ENCODE measurements around the gene EPHX1.

EPHX1 gene

DNA sequence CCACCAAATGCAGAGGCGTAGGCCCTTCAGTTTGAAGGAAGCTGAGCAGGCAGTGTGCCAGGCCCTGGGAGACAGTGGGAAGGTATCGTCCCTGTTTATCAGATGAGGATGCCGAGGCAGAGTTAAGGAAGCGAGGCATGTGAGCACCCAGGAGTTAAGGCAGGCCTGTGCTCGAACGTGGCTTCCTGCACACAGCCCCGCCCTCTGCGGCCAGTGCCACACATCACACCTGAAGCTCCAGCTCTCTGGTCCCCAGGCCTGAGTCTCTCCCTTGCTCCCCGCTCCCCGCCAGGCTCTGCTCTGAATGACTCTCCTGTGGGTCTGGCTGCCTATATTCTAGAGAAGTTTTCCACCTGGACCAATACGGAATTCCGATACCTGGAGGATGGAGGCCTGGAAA is 32.1 kb downstream of the EPHX1 start:
- DNase-seq (ENCODE audit: low spot score in 2 of 2) (no peak), ATAC-seq (peak; percentile 63)
- Mint-ChIP-seq H3K36me3 (peaks cover 31% of the 10 kb centered on the region), H3K4me3 (no peak overlapping the region), H3K4me1 (peaks cover 19% of the 10 kb centered on the region), H3K9me3 (no peaks in the 10 kb centered on the region), H3K27ac (peak overlapping the region; percentile 79)

DNA sequence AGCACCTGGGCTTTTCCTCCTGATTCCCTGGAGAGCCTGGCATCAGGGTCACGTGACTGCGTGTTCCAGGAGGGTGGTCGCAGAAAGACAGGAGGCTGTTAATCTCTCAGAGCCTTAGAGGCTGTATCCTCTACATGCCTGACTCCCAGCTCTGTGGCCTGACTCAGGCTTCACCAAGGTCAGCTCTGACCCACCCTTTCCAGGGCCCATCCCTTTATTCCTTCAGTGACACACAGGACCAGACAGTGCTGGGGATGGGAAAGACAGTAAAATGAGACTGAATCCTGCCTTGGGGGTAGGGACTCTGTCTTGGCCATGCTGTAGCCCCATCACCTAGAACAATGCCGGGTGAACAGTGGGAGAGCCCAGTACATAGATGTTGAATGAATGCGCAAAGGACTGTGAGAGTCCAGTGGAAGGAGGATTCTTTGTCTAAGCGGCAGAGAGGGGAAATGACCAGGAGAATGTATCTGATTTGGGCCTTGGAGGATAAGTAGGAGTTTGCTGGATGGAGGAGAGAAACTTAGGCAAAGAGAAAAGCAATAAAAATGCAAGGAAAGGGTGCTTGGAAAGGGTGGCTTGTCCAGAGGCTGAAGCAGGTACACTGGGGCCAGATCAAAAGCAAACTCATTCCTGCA is 33.0 kb downstream of the EPHX1 start:
- DNase-seq (ENCODE audit: low spot score in 2 of 2) (no peak), ATAC-seq (no peak)
- Mint-ChIP-seq H3K9me3 (no peaks in the 10 kb centered on the region), H3K4me1 (peaks cover 28% of the 10 kb centered on the region), H3K4me3 (no peak overlapping the region), H3K36me3 (peaks cover 36% of the 10 kb centered on the region), H3K27ac (peak overlapping the region; percentile 79)

DNA sequence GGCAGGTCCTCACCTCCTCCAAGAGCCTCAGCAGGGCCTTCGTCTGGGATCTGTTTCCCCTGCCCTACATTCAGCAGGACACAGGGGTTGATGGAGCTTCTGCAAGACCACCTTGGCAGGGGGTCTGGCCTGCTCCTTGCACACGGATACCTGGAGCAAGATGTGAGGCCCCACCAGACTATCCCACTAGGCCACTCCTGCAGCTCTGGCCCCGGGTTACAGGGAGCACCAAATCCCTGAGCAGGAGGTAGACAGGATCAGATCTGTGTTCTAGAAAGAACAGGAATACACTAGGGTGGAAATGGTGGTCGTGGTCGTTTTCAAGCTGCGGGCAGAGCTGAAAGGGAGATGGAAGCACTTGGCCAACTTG is 33.5 kb downstream of the EPHX1 start:
- H3K36me3 Mint-ChIP-seq = peaks cover 41% of the 10 kb centered on the region
- peaks cover 33% of the 10 kb centered on the region for H3K4me1 Mint-ChIP-seq
- ATAC-seq = no peak
- no peak overlapping the region for H3K4me3 Mint-ChIP-seq
- DNase-seq (ENCODE audit: low spot score in 2 of 2) = no peak
- H3K9me3 Mint-ChIP-seq = no peaks in the 10 kb centered on the region
- H3K27ac Mint-ChIP-seq = peak overlapping the region; percentile 79

DNA sequence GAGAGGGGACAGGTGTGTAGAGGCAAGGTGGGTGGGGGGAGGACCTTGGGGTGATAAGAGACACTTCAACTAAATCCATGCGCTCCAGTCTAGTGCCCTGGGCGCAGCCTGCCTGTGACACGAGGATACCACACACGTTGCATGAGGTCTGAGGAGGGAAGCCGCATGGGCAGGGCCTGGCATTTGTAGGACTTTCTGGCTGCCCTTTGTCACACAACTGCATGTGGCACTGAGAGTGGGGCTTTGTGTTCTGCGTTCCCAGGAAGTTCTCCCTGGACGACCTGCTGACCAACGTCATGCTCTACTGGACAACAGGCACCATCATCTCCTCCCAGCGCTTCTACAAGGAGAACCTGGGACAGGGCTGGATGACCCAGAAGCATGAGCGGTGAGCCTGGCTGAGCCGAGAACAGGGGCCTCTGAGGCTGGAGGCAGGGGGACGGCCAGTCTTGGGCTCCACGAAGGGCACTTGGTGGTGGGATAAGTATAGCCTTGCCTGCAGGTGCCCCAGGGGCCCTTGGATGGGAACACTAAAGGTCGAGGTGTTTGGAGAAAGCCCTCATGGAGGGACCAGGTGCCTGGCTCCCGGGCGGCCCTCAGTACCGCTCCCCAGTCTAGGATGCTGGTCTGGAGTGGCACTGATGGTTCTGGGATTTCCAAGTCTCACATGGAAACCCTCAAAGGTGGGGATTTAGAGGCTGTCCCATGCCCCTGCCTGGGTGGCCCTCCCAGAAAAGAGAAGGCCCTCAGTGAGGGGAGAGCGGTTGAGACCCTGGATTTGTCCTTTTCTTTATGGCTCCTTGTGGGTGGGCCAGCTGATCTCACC is 34.5 kb downstream of the EPHX1 start:
- no peak for ATAC-seq

DNA sequence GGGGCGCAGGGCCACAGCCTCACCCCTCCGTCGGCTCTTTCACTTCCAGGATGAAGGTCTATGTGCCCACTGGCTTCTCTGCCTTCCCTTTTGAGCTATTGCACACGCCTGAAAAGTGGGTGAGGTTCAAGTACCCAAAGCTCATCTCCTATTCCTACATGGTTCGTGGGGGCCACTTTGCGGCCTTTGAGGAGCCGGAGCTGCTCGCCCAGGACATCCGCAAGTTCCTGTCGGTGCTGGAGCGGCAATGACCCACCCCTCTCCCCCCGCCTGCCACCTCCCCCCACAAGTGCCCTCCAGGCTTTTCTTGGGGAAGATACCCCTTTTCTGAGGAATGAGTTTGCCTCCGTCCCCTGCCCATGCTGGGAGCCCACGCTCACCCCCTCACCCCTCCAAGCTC is 35.2 kb downstream of the EPHX1 start:
- DNase-seq (ENCODE audit: low spot score in 2 of 2) (no peak), ATAC-seq (no peak)
- Mint-ChIP-seq H3K4me1 (peaks cover 49% of the 10 kb centered on the region), H3K4me3 (no peak overlapping the region), H3K9me3 (no peaks in the 10 kb centered on the region), H3K27ac (no peak overlapping the region), H3K36me3 (peaks cover 49% of the 10 kb centered on the region)

More for the DNA sequence above, 34.5 kb downstream of the EPHX1 start:
- H3K36me3 Mint-ChIP-seq = peaks cover 43% of the 10 kb centered on the region
- H3K9me3 Mint-ChIP-seq = no peaks in the 10 kb centered on the region
- no peak for DNase-seq (ENCODE audit: low spot score in 2 of 2)
- no peak overlapping the region for H3K4me3 Mint-ChIP-seq
- H3K4me1 Mint-ChIP-seq = peaks cover 43% of the 10 kb centered on the region
- peak overlapping the region; percentile 79 for H3K27ac Mint-ChIP-seq

DNA sequence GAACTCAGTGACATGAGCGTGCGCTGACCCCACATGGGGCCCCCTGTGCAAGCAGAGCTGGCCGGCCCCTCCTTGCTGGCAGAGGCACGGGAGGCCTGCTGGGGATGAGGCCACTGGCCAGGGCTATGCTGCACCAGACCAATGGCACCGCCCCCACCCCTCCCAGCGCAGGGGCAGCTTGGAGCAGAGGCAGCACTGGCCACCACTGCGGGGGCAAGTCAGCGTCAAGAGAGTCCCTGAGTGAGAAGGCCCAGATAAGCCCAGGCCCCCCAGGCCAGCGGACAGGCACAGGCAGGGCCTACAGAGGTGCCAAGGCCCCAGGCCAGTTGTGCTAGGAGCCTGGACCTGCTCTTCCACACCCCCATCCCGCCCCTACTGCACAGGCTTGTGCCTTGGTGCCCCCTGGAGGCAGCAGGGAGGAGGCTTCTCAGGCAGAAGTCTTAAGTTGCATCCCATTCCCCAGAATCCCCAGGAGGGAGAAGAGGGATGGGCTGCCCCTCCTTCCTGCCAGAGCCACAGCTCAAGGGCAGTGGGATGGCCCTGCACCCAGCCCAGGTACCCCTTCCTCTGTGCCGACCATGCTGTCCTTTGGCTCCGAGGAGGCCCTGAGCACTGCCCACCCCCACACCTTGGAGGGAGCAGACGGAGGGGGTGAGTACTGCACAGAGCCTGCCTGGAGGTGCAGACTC is 35.8 kb downstream of the EPHX1 start:
- Mint-ChIP-seq H3K4me3 (no peak overlapping the region), H3K9me3 (no peaks in the 10 kb centered on the region), H3K27ac (peak overlapping the region; percentile 65), H3K4me1 (peaks cover 54% of the 10 kb centered on the region), H3K36me3 (peaks cover 55% of the 10 kb centered on the region)
- DNase-seq (ENCODE audit: low spot score in 2 of 2) (no peak), ATAC-seq (no peak)

DNA sequence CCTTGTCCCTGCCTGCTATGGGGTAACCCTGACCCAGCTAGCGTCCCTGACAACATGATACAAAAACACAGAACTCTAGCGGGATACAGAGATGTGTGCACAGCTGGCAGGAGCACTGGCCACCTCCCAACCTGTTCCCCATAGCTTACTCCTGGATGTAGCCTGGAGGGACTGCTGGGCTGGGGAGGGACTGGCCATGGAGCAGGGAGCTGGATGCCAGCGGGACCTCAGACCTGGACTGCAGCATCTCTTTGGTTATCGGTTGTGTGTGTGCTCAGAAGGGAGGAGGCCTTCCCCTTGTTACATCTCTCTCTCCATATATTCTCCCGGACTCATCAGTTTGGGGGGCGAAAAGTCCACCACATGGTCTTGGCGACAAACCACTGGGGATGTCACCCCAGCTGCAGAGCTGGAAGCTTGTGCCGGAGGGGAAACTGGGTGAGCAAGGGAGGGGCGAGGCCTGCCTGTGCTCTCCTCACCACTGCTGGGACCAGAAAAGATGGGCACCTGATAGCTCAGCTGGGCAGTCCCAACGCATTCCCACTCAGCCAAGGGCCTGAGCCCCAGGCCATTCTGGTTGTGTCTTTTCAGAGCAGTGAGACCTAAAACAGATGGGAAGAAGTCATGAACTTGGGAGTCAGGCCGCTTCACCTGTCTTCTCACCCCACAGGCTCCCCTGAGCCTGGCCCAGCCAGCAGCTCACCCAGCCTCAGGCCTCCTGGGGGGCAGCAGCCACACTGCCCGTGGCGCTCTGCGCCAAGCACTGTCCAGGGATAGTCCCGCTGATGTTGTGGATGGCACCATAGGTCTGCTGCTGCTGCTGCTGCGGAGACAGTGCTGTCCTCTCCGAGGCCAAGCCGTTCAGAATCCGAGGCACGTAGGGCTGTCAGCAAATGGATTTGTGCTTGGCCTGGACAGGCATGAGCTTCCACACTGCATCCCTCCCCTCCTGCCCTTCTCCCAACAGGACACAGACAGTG is 36.7 kb downstream of the EPHX1 start:
- H3K4me3 Mint-ChIP-seq = no peak overlapping the region
- ATAC-seq = no peak
- no peak for DNase-seq (ENCODE audit: low spot score in 2 of 2)
- H3K4me1 Mint-ChIP-seq = peaks cover 62% of the 10 kb centered on the region
- H3K27ac Mint-ChIP-seq = peak overlapping the region; percentile 65
- H3K9me3 Mint-ChIP-seq = no peaks in the 10 kb centered on the region
- peaks cover 64% of the 10 kb centered on the region for H3K36me3 Mint-ChIP-seq

DNA sequence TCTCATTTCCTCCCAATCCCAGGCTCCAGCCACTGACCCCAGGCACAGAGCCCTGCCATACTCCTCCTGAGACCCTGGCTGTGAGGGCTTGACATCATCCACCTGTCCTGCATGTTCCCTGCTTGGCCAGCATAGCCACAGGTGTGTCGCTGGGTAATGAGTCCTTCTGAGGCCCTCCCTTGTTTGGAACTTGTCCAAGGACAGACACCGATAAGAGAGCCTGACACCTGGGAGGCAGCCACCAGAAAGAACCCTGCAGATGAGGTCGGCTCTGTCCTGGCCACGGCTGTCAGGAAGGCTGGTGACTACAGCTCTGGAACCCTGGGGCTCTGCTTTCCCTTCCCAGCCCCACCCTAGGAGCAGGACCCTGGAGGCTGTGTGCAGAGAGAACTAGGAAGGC is 37.7 kb downstream of the EPHX1 start:
- Mint-ChIP-seq H3K4me1 (peaks cover 64% of the 10 kb centered on the region), H3K4me3 (peak overlapping the region; percentile 36)

DNA sequence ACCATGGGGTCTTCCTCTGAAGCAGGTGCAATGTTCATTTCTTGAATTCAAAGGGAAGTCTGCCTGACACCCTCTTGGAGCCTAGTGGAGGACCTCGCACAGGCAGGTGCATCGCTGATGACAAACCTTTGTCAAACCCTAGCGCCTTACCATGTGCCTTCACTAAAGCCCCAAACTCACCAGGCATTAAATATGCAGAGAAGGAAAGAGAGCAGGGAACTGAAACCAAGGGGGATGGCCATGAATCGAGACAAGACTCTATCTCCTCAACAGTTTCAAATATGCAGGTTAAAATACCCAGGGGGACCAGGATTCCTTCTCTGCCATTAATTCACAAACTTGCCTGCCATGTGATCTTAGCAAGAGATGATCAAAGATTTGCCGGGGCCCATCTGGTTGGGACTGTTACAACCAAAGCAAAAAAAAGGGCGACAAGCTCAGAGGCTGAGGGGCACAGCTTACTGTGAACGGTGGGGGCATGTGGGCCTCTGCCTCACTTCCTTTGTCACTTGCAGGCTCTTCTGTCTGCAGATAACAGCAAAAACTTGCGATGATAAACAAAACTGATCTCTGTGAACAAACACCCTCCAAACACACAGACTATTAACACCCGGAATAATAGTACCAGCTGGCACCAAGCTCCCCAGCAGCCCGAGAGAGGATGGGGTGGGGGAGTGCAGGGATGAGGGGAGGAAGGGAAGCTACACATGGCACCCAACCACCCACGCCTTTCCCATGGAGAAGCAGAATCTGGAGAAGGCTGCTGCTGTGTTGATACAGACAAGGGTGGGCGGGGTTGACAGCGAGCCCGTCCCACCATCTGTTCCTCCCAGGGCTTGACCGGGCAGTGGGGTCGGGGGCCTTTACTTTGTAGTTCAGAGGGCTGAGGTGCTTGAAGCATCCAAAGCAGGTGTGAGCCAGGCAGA is 38.4 kb downstream of the EPHX1 start:
- peaks cover 75% of the 10 kb centered on the region for H3K36me3 Mint-ChIP-seq
- H3K27ac Mint-ChIP-seq = peak overlapping the region; percentile 92

More for the DNA sequence above, 37.7 kb downstream of the EPHX1 start:
- DNase-seq (ENCODE audit: low spot score in 2 of 2) = no peak
- Mint-ChIP-seq H3K36me3 (peaks cover 74% of the 10 kb centered on the region), H3K9me3 (no peaks in the 10 kb centered on the region), H3K27ac (peak overlapping the region; percentile 92)
- ATAC-seq = no peak

DNA sequence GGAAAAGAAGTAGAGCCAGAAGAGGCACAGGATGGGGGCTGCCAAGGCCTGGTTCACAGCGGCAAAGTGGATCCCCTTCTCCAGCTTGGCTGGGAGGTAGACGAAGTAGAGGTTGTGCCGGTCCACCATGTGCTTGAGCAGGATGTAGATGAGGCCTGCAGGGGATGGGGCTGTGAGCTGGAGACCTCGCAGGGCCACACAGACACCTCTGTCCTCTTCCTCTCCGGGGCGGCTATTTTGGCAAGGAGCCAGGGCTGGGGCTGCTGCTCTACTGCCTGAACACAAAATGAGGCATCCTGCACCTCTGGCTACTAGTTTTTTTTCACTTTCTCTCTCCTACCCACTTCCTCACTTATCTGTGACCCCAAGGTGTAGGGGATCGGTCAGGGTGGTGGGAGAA is 40.0 kb downstream of the EPHX1 start:
- peaks cover 86% of the 10 kb centered on the region for H3K4me1 Mint-ChIP-seq
- H3K27ac Mint-ChIP-seq = peak overlapping the region; percentile 92
- DNase-seq (ENCODE audit: low spot score in 2 of 2) (peak in 1 of 2 donors; percentile 33), ATAC-seq (peak; percentile 59)
- H3K36me3 Mint-ChIP-seq = peaks cover 81% of the 10 kb centered on the region
- no peaks in the 10 kb centered on the region for H3K9me3 Mint-ChIP-seq
- H3K4me3 Mint-ChIP-seq = peak overlapping the region; percentile 41

More for the DNA sequence above, 38.4 kb downstream of the EPHX1 start:
- H3K4me1 Mint-ChIP-seq = peaks cover 70% of the 10 kb centered on the region
- H3K9me3 Mint-ChIP-seq = no peaks in the 10 kb centered on the region
- peak overlapping the region; percentile 36 for H3K4me3 Mint-ChIP-seq
- ATAC-seq = peak; percentile 35
- no peak for DNase-seq (ENCODE audit: low spot score in 2 of 2)

DNA sequence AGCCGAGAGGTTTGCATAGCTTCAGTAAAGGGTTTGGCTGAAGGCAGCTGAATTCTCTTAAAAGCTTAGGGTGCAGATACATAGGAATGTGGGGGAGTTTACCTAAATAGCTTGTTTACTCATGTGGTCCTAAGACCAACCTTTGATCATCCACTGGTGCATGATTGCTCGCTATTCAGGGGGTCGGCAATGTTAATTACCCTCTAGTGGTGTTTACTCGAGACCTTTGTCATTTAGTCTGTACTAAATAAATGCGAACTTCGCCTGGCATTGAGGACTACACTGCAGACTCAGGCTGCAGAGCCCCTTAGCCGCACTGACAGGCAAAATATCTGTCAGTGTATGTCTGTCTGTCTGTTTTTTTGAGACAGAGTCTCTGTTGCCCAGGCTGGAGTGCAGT is 40.4 kb downstream of the EPHX1 start:
- H3K4me1 Mint-ChIP-seq = peaks cover 88% of the 10 kb centered on the region
- ATAC-seq = no peak
- H3K9me3 Mint-ChIP-seq = no peaks in the 10 kb centered on the region
- H3K36me3 Mint-ChIP-seq = peaks cover 80% of the 10 kb centered on the region
- DNase-seq (ENCODE audit: low spot score in 2 of 2) = no peak
- H3K27ac Mint-ChIP-seq = peak overlapping the region; percentile 92
- H3K4me3 Mint-ChIP-seq = no peak overlapping the region

DNA sequence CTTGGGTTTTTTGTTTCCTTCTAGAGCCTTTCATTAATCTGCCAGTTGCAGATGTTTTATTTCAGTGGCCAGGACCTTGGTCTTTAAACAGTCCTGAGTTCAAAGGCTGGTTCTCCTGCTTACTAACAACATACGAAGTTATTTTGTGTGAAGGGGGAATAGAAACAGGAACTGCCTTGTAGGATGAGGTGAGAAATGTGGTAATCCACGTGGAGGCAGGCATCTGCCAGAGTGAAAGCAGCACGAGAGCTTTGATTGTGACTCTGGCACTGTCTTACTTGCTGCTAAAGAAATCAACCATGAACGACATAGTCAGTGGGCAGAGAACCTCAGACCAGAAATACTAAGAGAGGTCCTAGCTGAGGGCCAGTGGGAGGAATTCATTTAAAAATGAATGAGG is 41.9 kb downstream of the EPHX1 start:
- peak overlapping the region; percentile 85 for H3K27ac Mint-ChIP-seq
- ATAC-seq = peak; percentile 58
- DNase-seq (ENCODE audit: low spot score in 2 of 2) = no peak
- peak overlapping the region; percentile 7 for H3K4me3 Mint-ChIP-seq
- peaks cover 90% of the 10 kb centered on the region for H3K4me1 Mint-ChIP-seq
- peaks cover 82% of the 10 kb centered on the region for H3K36me3 Mint-ChIP-seq
- H3K9me3 Mint-ChIP-seq = no peaks in the 10 kb centered on the region

DNA sequence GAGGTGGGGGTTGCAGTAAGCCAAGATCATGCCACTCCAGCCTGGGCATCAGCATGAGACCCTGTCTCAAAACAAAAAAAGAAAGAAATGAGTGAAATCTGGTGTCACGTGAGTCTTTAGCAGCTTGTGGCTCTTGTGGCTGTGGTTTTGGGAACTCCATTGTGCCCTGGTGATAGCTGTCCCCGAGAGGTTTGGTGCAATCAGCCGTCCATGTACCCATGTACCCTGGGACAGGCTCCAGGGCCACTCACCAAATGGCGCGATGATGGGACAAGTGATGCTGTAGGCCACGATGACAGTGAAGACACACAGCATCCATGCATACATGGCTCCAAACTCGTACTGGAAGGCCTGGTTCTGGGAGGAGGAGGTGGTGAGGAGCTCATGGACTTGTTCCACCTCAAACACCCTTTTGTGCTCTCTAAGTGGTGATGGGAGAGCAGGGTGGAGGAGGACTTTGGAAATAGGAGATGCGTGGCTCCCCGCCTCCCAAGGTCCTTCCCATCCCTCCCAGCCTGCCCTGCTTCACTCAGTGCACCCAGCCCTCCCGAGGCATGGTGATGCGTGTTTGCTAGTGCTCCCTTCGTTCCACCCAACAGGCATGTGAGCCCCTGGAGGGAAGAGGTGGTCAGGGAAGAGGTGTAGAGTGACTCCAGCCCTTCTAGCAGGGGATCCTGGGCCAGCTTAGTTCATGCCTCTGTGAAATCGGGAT is 42.6 kb downstream of the EPHX1 start:
- no peak for ATAC-seq
- peaks cover 83% of the 10 kb centered on the region for H3K4me1 Mint-ChIP-seq
- no peak for DNase-seq (ENCODE audit: low spot score in 2 of 2)
- H3K4me3 Mint-ChIP-seq = peak overlapping the region; percentile 7
- H3K36me3 Mint-ChIP-seq = peaks cover 84% of the 10 kb centered on the region
- peak overlapping the region; percentile 85 for H3K27ac Mint-ChIP-seq
- no peaks in the 10 kb centered on the region for H3K9me3 Mint-ChIP-seq

Data from stimulated activated effector memory CD8-positive, alpha-beta T cell treated with anti-CD3 and anti-CD28 coated beads, Interleukin-12 subunit alpha, Interleukin-12 subunit beta, amount 100 ng/mL, for 72 hours (primary cell).